HL-60 (cell line): ENCODE results near the gene SLC17A8.

Experiments
- DNase-seq, 2 experiments: peaks; one replicate each; pipeline ENCODE4 v3.0.0-alpha.2; 2010 to 2020; ENCODE audit warnings: low read depth in 1 of 2, low spot score in 1 of 2
- H3K27ac ChIP-seq: fragments of 250-450 bp; sonication (Bioruptor Pico); replicated peaks from 2 replicates; pipeline ENCODE4 v1.5.1; 2020; ENCODE audit warnings: mild to moderate bottlenecking, moderate library complexity
- H3K27me3 ChIP-seq: fragments of 250-450 bp; sonication (Bioruptor Pico); 2 replicates; pipeline ENCODE4 v1.5.1; 2021; ENCODE audit warnings: mild to moderate bottlenecking, moderate library complexity; ENCODE audit not compliant: insufficient read depth, poor library complexity, severe bottlenecking
- H3K4me3 ChIP-seq: replicated peaks from 2 replicates; pipeline ENCODE4 v1.5.1; 2011; ENCODE audit warnings: mild to moderate bottlenecking, control low read depth, low read length; ENCODE audit not compliant: insufficient read depth
- GABPA ChIP-seq: IDR thresholded peaks from 2 replicates; pipeline ENCODE4 v1.6.1; 2012; ENCODE audit warnings: low read depth
- POLR2AphosphoS5 ChIP-seq: IDR thresholded peaks from 2 replicates; pipeline ENCODE4 v1.6.1; 2012; ENCODE audit warnings: low read depth
- SPI1 ChIP-seq: IDR thresholded peaks from 2 replicates; pipeline ENCODE4 v1.6.1; 2012; ENCODE audit warnings: low read depth, mild to moderate bottlenecking, borderline replicate concordance
- TF ChIP-seq, protein P1 (sequence below): IDR thresholded peaks from 2 replicates; pipeline ENCODE4 v1.6.1; 2012; ENCODE audit warnings: low read depth; ENCODE audit not compliant: insufficient replicate concordance
- TF ChIP-seq, protein P2 (sequence below): IDR thresholded peaks from one replicate; pipeline ENCODE4 v1.5.1; 2011; ENCODE audit warnings: low read length, control low read depth, inconsistent platforms; ENCODE audit not compliant: insufficient read depth

SLC17A8 gene

DNA sequence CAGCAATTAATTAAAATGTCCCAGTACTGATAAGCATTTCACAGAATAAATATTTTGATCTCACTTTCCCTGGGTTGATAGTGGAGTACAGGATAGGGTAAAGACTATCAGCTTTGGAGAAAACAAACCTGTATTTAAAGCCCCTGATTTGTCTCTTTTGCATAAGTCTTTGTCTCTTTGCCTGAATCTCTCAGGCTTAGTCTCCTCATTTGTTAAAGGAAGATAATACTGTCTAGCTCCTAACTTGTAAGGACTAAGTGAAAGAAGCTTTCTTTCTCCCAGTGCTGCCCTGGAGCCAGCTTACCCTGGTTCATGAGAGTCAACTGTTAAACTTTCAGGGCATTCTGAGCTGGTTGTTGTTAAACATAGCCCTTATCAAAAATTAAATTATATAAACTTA is 111.3 kb downstream of the SLC17A8 start:
- H3K4me3 ChIP-seq = no peak overlapping the region
- no peak for DNase-seq
- TF ChIP-seq POLR2AphosphoS5 (no peak), SPI1 (no peak), GABPA (no peak)
- TF ChIP-seq, protein P1, sequence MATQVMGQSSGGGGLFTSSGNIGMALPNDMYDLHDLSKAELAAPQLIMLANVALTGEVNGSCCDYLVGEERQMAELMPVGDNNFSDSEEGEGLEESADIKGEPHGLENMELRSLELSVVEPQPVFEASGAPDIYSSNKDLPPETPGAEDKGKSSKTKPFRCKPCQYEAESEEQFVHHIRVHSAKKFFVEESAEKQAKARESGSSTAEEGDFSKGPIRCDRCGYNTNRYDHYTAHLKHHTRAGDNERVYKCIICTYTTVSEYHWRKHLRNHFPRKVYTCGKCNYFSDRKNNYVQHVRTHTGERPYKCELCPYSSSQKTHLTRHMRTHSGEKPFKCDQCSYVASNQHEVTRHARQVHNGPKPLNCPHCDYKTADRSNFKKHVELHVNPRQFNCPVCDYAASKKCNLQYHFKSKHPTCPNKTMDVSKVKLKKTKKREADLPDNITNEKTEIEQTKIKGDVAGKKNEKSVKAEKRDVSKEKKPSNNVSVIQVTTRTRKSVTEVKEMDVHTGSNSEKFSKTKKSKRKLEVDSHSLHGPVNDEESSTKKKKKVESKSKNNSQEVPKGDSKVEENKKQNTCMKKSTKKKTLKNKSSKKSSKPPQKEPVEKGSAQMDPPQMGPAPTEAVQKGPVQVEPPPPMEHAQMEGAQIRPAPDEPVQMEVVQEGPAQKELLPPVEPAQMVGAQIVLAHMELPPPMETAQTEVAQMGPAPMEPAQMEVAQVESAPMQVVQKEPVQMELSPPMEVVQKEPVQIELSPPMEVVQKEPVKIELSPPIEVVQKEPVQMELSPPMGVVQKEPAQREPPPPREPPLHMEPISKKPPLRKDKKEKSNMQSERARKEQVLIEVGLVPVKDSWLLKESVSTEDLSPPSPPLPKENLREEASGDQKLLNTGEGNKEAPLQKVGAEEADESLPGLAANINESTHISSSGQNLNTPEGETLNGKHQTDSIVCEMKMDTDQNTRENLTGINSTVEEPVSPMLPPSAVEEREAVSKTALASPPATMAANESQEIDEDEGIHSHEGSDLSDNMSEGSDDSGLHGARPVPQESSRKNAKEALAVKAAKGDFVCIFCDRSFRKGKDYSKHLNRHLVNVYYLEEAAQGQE = no peak
- TF ChIP-seq, protein P2, sequence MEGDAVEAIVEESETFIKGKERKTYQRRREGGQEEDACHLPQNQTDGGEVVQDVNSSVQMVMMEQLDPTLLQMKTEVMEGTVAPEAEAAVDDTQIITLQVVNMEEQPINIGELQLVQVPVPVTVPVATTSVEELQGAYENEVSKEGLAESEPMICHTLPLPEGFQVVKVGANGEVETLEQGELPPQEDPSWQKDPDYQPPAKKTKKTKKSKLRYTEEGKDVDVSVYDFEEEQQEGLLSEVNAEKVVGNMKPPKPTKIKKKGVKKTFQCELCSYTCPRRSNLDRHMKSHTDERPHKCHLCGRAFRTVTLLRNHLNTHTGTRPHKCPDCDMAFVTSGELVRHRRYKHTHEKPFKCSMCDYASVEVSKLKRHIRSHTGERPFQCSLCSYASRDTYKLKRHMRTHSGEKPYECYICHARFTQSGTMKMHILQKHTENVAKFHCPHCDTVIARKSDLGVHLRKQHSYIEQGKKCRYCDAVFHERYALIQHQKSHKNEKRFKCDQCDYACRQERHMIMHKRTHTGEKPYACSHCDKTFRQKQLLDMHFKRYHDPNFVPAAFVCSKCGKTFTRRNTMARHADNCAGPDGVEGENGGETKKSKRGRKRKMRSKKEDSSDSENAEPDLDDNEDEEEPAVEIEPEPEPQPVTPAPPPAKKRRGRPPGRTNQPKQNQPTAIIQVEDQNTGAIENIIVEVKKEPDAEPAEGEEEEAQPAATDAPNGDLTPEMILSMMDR = no peak

More for the DNA sequence above, 111.3 kb downstream of the SLC17A8 start:
- Histone ChIP-seq H3K27me3 (no peaks in the 10 kb centered on the region), H3K27ac (no peak overlapping the region)
